GM12873 (cell line): ENCODE results near the gene NTM.

Source experiments
- TF ChIP-seq, protein P1 (sequence below): IDR thresholded peaks from 2 replicates; pipeline ENCODE4 v1.5.1; 2012; ENCODE audit warnings: low read depth, mild to moderate bottlenecking, moderate library complexity, low read length, control low read depth; ENCODE audit not compliant: insufficient read depth; ENCODE audit errors: missing control alignments

The NTM gene

GRCh38 chr11:132103021-132103420, 732.6 kb downstream of the NTM start:
- TF ChIP-seq, protein P1, sequence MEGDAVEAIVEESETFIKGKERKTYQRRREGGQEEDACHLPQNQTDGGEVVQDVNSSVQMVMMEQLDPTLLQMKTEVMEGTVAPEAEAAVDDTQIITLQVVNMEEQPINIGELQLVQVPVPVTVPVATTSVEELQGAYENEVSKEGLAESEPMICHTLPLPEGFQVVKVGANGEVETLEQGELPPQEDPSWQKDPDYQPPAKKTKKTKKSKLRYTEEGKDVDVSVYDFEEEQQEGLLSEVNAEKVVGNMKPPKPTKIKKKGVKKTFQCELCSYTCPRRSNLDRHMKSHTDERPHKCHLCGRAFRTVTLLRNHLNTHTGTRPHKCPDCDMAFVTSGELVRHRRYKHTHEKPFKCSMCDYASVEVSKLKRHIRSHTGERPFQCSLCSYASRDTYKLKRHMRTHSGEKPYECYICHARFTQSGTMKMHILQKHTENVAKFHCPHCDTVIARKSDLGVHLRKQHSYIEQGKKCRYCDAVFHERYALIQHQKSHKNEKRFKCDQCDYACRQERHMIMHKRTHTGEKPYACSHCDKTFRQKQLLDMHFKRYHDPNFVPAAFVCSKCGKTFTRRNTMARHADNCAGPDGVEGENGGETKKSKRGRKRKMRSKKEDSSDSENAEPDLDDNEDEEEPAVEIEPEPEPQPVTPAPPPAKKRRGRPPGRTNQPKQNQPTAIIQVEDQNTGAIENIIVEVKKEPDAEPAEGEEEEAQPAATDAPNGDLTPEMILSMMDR: no peak

GRCh38 chr11:132106096-132106982, 735.9 kb downstream of the NTM start:
- TF ChIP-seq, protein P1: no peak

- TF ChIP-seq, protein P1: no peak
Observed at GRCh38 chr11:132111316-132111715, 740.9 kb downstream of the NTM start.

DNA sequence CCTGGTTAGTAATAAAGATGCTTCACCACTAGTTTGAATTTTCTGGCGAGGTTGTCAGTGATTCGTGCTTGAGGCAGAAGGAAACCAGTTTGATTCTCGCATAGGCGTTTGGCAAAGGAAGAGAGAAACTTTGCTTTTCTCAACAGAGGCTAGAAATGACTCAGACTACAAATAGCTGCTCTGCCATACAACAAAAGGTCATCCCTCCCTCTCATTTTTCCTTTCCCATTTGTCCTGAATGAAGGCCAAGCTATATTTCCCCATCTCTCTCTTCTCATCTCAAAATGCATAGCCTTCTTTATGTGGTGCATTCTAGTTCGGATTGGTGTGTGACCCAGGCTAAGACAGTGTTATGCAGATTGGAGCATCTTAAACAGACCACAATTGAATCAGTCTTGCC, 741.4 kb downstream of the NTM start:
- TF ChIP-seq, protein P1: no peak

DNA sequence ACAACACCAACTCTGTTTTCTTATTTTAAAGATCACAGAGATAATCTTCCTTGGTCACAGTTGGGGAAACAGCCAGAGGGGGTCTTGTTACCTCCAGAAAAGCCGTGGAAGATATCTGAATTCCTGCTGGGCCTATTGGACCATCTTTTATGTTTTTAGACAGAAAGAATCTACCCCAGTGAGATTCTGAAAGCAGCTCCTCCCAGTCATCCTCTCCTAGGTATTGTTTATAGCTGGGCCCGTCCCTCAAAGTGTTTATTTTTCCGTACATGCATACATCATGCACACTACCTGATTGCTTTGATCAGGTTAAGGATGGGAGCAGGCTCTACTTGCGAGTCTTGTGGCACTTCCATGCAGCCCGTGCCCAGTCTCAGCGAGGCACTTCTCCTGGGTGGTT, 742.4 kb downstream of the NTM start:
- TF ChIP-seq, protein P1: no peak

- TF ChIP-seq, protein P1: peak; percentile 39
Observed at GRCh38 chr11:132114185-132114584, 743.8 kb downstream of the NTM start.

- TF ChIP-seq, protein P1: no peak
Observed at GRCh38 chr11:132114743-132115142, 744.3 kb downstream of the NTM start.
